DMS79 treated with DMSO at 0.1 percent for 48 hours (cell line): ENCODE data around the gene ADH1B.
"Not testable (repeated sequence)": the region's sequence is repeated elsewhere in the genome, so short reads cannot be mapped to it uniquely, and the experiment has no call there.

Experiments used
- DNase-seq: peaks from one replicate; lab custom pipeline; 2025; lab: John Stamatoyannopoulos, UW

The ADH1B gene

GRCh38 chr4:99321241-99322191, at the start of gene ADH1B:
TSS of gene ADH1B (minus strand) at chr4:99321401. CDS start at chr4:99321331, 70 bp downstream.
- DNase-seq = no peak

- not testable (repeated sequence) for DNase-seq
These were observed 46.6 kb upstream of the ADH1B start for GRCh38 chr4:99367817-99368216.

GRCh38 chr4:99366491-99366890, 45.3 kb upstream of the ADH1B start:
- DNase-seq = no peak

GRCh38 chr4:99362768-99363167, 41.6 kb upstream of the ADH1B start:
- DNase-seq = no peak

- DNase-seq = no peak
These were observed 40.7 kb upstream of the ADH1B start for GRCh38 chr4:99361899-99362275.

GRCh38 chr4:99361268-99361898, 40.2 kb upstream of the ADH1B start:
- DNase-seq = no peak

GRCh38 chr4:99359480-99360204, 38.4 kb upstream of the ADH1B start:
- DNase-seq = no peak

- DNase-seq = no peak
These were observed 36.7 kb upstream of the ADH1B start for GRCh38 chr4:99357948-99358347.

- no peak for DNase-seq
These were observed 35.8 kb upstream of the ADH1B start for GRCh38 chr4:99356992-99357391.

- DNase-seq = not testable (repeated sequence)
These were observed 34.9 kb upstream of the ADH1B start for GRCh38 chr4:99356149-99356548.

- no peak for DNase-seq
These were observed 31.7 kb upstream of the ADH1B start, which contains the start of gene ADH1C for GRCh38 chr4:99352602-99353537. TSS of gene ADH1C (minus strand) at chr4:99352746. CDS start at chr4:99352675, 71 bp downstream.

GRCh38 chr4:99351487-99351886, 30.3 kb upstream of the ADH1B start:
- no peak for DNase-seq

- DNase-seq = no peak
These were observed 28.1 kb upstream of the ADH1B start for GRCh38 chr4:99349338-99349737.

GRCh38 chr4:99342624-99343023, 21.4 kb upstream of the ADH1B start:
- DNase-seq = not testable (repeated sequence)

GRCh38 chr4:99341426-99341825, 20.2 kb upstream of the ADH1B start:
- no peak for DNase-seq

GRCh38 chr4:99339172-99339571, 18.0 kb upstream of the ADH1B start:
- no peak for DNase-seq

GRCh38 chr4:99336553-99336952, 15.4 kb upstream of the ADH1B start:
- DNase-seq = no peak

- no peak for DNase-seq
These were observed 13.7 kb upstream of the ADH1B start for GRCh38 chr4:99334880-99335279.

GRCh38 chr4:99330648-99331047, 9.4 kb upstream of the ADH1B start:
- no peak for DNase-seq

GRCh38 chr4:99329876-99330275, 8.7 kb upstream of the ADH1B start:
- DNase-seq = no peak

GRCh38 chr4:99324979-99325378, 3.8 kb upstream of the ADH1B start:
- no peak for DNase-seq
